ENCODE measurements around the gene TUT7. TPM values are rescaled to one million over a fixed set of nuclear protein-coding genes. Genes with fewer than 3 reads are reported as not detected.

Gene TUT7
- total RNA-seq, 1 experiment from 2014 or later = 12.5 TPM

- DNase-seq (ENCODE audit: low read depth, low spot score) = no peak
- no peak overlapping the region for H3K27ac ChIP-seq (ENCODE audit: low read length)
- H3K4me3 ChIP-seq (ENCODE audit: low read depth in 2 of 2, low read length in 2 of 2) = no peak overlapping the region
- no peaks in the 10 kb centered on the region for H3K27me3 ChIP-seq (ENCODE audit: control insufficient read depth, insufficient read depth, low read length)
- no peak for TF ChIP-seq REST (IDR thresholded peaks at IDR 0.05; ENCODE audit: insufficient read depth in 1 of 2, low read depth in 2 of 2, low read length in 1 of 2)
- TF ChIP-seq CTCF (IDR thresholded peaks at IDR 0.05) = no peak
- TF ChIP-seq SIN3A (IDR thresholded peaks at IDR 0.05; ENCODE audit: borderline replicate concordance, insufficient read depth, low read depth, low read length) = no peak
- TF ChIP-seq POLR2AphosphoS5 (IDR thresholded peaks at IDR 0.05; ENCODE audit: low read depth, low read length) = no peak
- no peak for TF ChIP-seq TCF7L2 (IDR thresholded peaks at IDR 0.05; ENCODE audit: low read depth, low read length)
- peaks cover 24% of the 10 kb centered on the region for H3K36me3 ChIP-seq (ENCODE audit: control insufficient read depth, insufficient read depth, low read length)
- no peak for ATAC-seq
- intact Hi-C loops (cut with micrococcal nuclease; ENCODE audit: unreplicated experiment) = no loop called here
- no peaks in the 10 kb centered on the region for H3K9me3 ChIP-seq (ENCODE audit: control insufficient read depth, insufficient read depth, low read depth, low read length)
- in situ Hi-C loops (cut with HindIII; ENCODE audit: low pct_unique_long_range_greater_than_20kb, low sequenced_read_pairs) = no loop called here
- CTCF ChIA-PET = no interaction called here
- no TSS peak for BruUV-seq (replicated peaks)
- POLR2A ChIA-PET = no interaction called here
- no peaks in the 10 kb centered on the region for H3K4me1 ChIP-seq (ENCODE audit: control insufficient read depth, insufficient read depth, low read length)
Measured at GRCh38 chr9:86303316-86303975, 50.8 kb downstream of the TUT7 start.

- intact Hi-C loops (cut with micrococcal nuclease; ENCODE audit: unreplicated experiment) = no loop called here
Measured at GRCh38 chr9:86301686-86302085, 52.5 kb downstream of the TUT7 start.

More at GRCh38 chr9:86301686-86302085, 52.5 kb downstream of the TUT7 start:
- POLR2A ChIA-PET = no interaction called here
- DNase-seq (ENCODE audit: low read depth, low spot score) = no peak
- TF ChIP-seq SIN3A (IDR thresholded peaks at IDR 0.05; ENCODE audit: borderline replicate concordance, insufficient read depth, low read depth, low read length) (no peak), TCF7L2 (IDR thresholded peaks at IDR 0.05; ENCODE audit: low read depth, low read length) (no peak), REST (IDR thresholded peaks at IDR 0.05; ENCODE audit: insufficient read depth in 1 of 2, low read depth in 2 of 2, low read length in 1 of 2) (no peak), CTCF (IDR thresholded peaks at IDR 0.05) (no peak), POLR2AphosphoS5 (IDR thresholded peaks at IDR 0.05; ENCODE audit: low read depth, low read length) (no peak)
- no peak overlapping the region for H3K27ac ChIP-seq (ENCODE audit: low read length)
- H3K27me3 ChIP-seq (ENCODE audit: control insufficient read depth, insufficient read depth, low read length) = no peaks in the 10 kb centered on the region
- no peak overlapping the region for H3K4me3 ChIP-seq (ENCODE audit: low read depth in 2 of 2, low read length in 2 of 2)
- H3K9me3 ChIP-seq (ENCODE audit: control insufficient read depth, insufficient read depth, low read depth, low read length) = no peaks in the 10 kb centered on the region
- no peaks in the 10 kb centered on the region for H3K4me1 ChIP-seq (ENCODE audit: control insufficient read depth, insufficient read depth, low read length)
- BruUV-seq (replicated peaks) = no TSS peak
- CTCF ChIA-PET = no interaction called here
- H3K36me3 ChIP-seq (ENCODE audit: control insufficient read depth, insufficient read depth, low read length) = peaks cover 27% of the 10 kb centered on the region
- ATAC-seq = no peak
- in situ Hi-C loops (cut with HindIII; ENCODE audit: low pct_unique_long_range_greater_than_20kb, low sequenced_read_pairs) = no loop called here
